Thoracic aorta (tissue), 2 donors: Measurements from ENCODE around the gene KLHL29. TPM values are rescaled to one million over a fixed set of nuclear protein-coding genes. Genes with fewer than 3 reads are reported as not detected.
A peak's percentile ranks its signal among the peaks of the same experiment; 100 is the strongest.

ENCODE experiments used
- ATAC-seq: fragments of 150-250 bp; one replicate; pipeline ENCODE4 v1.8.0; 2017; ENCODE audit warnings: low read depth; ENCODE audit not compliant: insufficient number of reproducible peaks, low FRiP score
- DNase-seq: peaks from one replicate; pipeline ENCODE4 v3.0.0-alpha.2; 2020; ENCODE audit warnings: low spot score
- H3K27ac ChIP-seq, 2 donors: fragments of 200-600 bp; sonication (generic); 1 replicate in 1 of 2; 2 replicates in 1 of 2; pipeline ENCODE4 v1.5.1; 2016; ENCODE audit warnings: mild to moderate bottlenecking in 2 of 2, moderate library complexity in 2 of 2
- H3K27me3 ChIP-seq: fragments of 200-600 bp; sonication (generic); replicated peaks from 2 replicates; pipeline ENCODE4 v1.6.0; 2016; ENCODE audit warnings: mild to moderate bottlenecking; ENCODE audit not compliant: insufficient read depth
- H3K36me3 ChIP-seq: fragments of 200-600 bp; sonication (generic); one replicate; pipeline ENCODE4 v1.5.1; 2016
- H3K4me1 ChIP-seq, 2 donors: fragments of 200-600 bp; sonication (generic); 1 replicate in 1 of 2; 2 replicates in 1 of 2; pipeline versions ENCODE4 v1.5.1 to v1.6.0; 2016; ENCODE audit warnings: low read depth in 2 of 2, mild to moderate bottlenecking in 1 of 2; ENCODE audit not compliant: control insufficient read depth in 1 of 2
- H3K4me3 ChIP-seq: fragments of 200-600 bp; sonication (generic); 2 replicates; pipeline ENCODE4 v1.5.1; 2016; ENCODE audit warnings: mild to moderate bottlenecking
- H3K9me3 ChIP-seq: fragments of 200-600 bp; sonication (generic); 2 replicates; pipeline ENCODE4 v1.5.1; 2016
- CTCF ChIP-seq: fragments of 200-600 bp; sonication (generic); IDR thresholded peaks from one replicate; pipeline ENCODE4 v1.5.1; 2019; ENCODE audit warnings: antibody characterized with exemption
- total RNA-seq, 2 donors: library from RNA; depleted of rRNA; stranded (reverse); fragments of >200 nt; gene quantifications; one replicate each; pipeline versions ENCODE4 v1.1.0 to v1.2.3, GENCODE V29; 2016

The KLHL29 gene
- total RNA-seq, 2 donors from 2014 or later: 18.5 to 24.4 TPM

GRCh38 chr2:23609254-23609653 lies 224.3 kb downstream of the KLHL29 start:
- Histone ChIP-seq H3K36me3 (no peaks in the 10 kb centered on the region), H3K27ac (no peak overlapping the region), H3K4me1 (no peaks in the 10 kb centered on the region), H3K27me3 (no peaks in the 10 kb centered on the region), H3K4me3 (no peak overlapping the region), H3K9me3 (peaks cover 4% of the 10 kb centered on the region)
- ATAC-seq: no peak
- no peak for TF ChIP-seq CTCF
- DNase-seq: no peak

DNA sequence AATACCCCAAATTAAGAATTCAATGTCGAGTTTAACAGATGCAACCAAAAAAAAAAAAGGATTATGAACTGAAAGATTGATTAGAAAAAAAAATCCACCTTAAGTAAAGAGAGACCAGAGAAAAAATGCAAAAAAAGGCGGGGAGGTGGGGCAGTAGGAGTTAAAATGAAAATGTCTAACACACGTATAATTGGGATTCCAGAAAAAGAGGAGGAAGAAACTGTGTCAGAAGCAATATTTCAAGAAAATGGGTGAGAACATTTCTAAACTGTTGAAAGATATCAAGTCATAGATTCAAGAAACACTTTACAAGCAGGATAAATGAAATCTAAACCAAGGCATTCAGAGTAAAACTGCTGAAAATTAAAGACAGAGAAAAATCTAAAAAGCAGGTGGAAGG lies 226.9 kb downstream of the KLHL29 start:
- DNase-seq (no peak), ATAC-seq (no peak)
- Histone ChIP-seq H3K4me3 (no peak overlapping the region), H3K4me1 (no peaks in the 10 kb centered on the region), H3K36me3 (no peaks in the 10 kb centered on the region), H3K27ac (no peak overlapping the region), H3K9me3 (peaks cover 4% of the 10 kb centered on the region), H3K27me3 (no peaks in the 10 kb centered on the region)
- TF ChIP-seq CTCF: no peak

GRCh38 chr2:23614701-23615100 lies 229.7 kb downstream of the KLHL29 start:
- H3K36me3 ChIP-seq: no peaks in the 10 kb centered on the region
- peaks cover 4% of the 10 kb centered on the region for H3K9me3 ChIP-seq
- no peaks in the 10 kb centered on the region for H3K27me3 ChIP-seq
- no peaks in the 10 kb centered on the region for H3K4me1 ChIP-seq
- TF ChIP-seq CTCF: no peak
- no peak overlapping the region for H3K27ac ChIP-seq
- no peak for DNase-seq
- ATAC-seq: no peak
- H3K4me3 ChIP-seq: no peak overlapping the region

- ATAC-seq: no peak
- H3K4me1 ChIP-seq: peaks cover 0 to under 1% of the 10 kb centered on the region in 2 donors
- no peaks in the 10 kb centered on the region for H3K36me3 ChIP-seq
- H3K27ac ChIP-seq: no peak overlapping the region
- TF ChIP-seq CTCF: no peak
- no peaks in the 10 kb centered on the region for H3K27me3 ChIP-seq
- no peak overlapping the region for H3K4me3 ChIP-seq
- peaks cover 4% of the 10 kb centered on the region for H3K9me3 ChIP-seq
- no peak for DNase-seq
These were observed 230.4 kb downstream of the KLHL29 start for GRCh38 chr2:23615216-23616020.

DNA sequence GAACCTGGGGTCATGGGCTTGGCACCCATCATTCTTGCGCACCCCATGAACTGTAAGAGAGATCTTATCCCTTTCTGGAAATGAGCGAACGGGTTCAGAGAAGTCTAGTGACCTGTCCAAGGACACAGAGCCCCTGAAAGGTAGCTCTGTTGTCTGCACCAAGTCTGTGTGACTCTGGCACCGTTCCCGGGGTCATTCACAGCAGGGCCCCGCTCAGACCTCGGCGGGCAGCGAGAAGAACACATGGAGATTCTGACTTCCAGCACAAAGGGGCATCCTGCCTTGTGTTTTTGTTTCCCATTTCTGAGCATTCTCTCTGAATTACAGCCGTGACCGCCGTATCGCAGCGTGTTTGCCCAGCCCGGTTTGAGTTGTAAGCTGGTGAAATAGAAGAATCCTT lies 231.7 kb downstream of the KLHL29 start:
- no peaks in the 10 kb centered on the region for H3K27me3 ChIP-seq
- ATAC-seq: no peak
- no peak overlapping the region for H3K4me3 ChIP-seq
- H3K4me1 ChIP-seq: peaks cover 0 to 9% of the 10 kb centered on the region in 2 donors
- peaks cover 4% of the 10 kb centered on the region for H3K9me3 ChIP-seq
- no peak for TF ChIP-seq CTCF
- DNase-seq: no peak
- H3K36me3 ChIP-seq: no peaks in the 10 kb centered on the region
- peak overlapping the region in 1 of 2 donors; percentile 63 for H3K27ac ChIP-seq
